Body of pancreas (tissue), 4 donors: Measurements from ENCODE around the gene SRPX2. TPM values are rescaled to one million over a fixed set of nuclear protein-coding genes. Genes with fewer than 3 reads are reported as not detected.

Experiments used
- ATAC-seq: fragments of 150-250 bp; one replicate; pipeline ENCODE4 v1.9.1; 2016
- DNase-seq, 4 donors: peaks; one replicate each; pipeline ENCODE4 v3.0.0-alpha.2; 2019
- H3K27ac ChIP-seq, 4 donors: fragments of 200-600 bp; sonication (generic); 1 replicate in 3 of 4; 2 replicates in 1 of 4; pipeline versions ENCODE4 v1.5.1 to v1.6.1; 2016 to 2019; ENCODE audit warnings: mild to moderate bottlenecking in 1 of 4, mixed read lengths in 1 of 4, moderate library complexity in 1 of 4
- H3K27me3 ChIP-seq, 2 donors: fragments of 200-600 bp; sonication (generic); one replicate each; pipeline ENCODE4 v1.6.0; 2016; ENCODE audit warnings: mild to moderate bottlenecking in 1 of 2
- H3K36me3 ChIP-seq, 2 donors: fragments of 200-600 bp; sonication (generic); replicated peaks in 1 of 2; 2 replicates each; pipeline ENCODE4 v1.5.1; 2016; ENCODE audit warnings: low read depth in 2 of 2; ENCODE audit not compliant: insufficient read depth in 1 of 2
- H3K4me1 ChIP-seq: fragments of 200-600 bp; sonication (generic); one replicate; pipeline ENCODE4 v1.6.0; 2016
- H3K4me3 ChIP-seq, 2 donors: fragments of 200-600 bp; sonication (generic); 1 replicate in 1 of 2; 2 replicates in 1 of 2; pipeline ENCODE4 v1.5.1; 2016 to 2019
- H3K9me3 ChIP-seq, 3 donors: fragments of 200-600 bp; sonication (generic); 1 replicate in 2 of 3; 2 replicates in 1 of 3; pipeline ENCODE4 v1.5.1; 2016
- CTCF ChIP-seq, 7 experiments: fragments of 450-650 bp in 4 of 7; fragments of 200-600 bp in 3 of 7; sonication (generic) in 3 of 7; IDR thresholded peaks; one replicate each; pipeline ENCODE4 v1.5.1; 2016 to 2019; ENCODE audit warnings: antibody characterized with exemption in 7 of 7
- POLR2A ChIP-seq, 3 donors: fragments of 450-650 bp; IDR thresholded peaks; one replicate each; pipeline ENCODE4 v1.6.1; 2016; ENCODE audit warnings: antibody characterized with exemption in 3 of 3, mild to moderate bottlenecking in 2 of 3
- WGBS, 2 donors: methylation state at CpG; one replicate each; pipeline ENCODE4 v1.1.5; 2017; 5-methylcytosine and 5-hydroxymethylcytosine counted together
- intact Hi-C: fragments of 100-400 bp; cut with DNase I; formaldehyde crosslinking; loops from one replicate; pipeline ENCODE4 v1.15.1; 2023
- total RNA-seq, 2 donors: library from RNA; depleted of rRNA; stranded (reverse); fragments of >200 nt; gene quantifications; one replicate each; pipeline ENCODE4 v1.1.0, GENCODE V29; 2016

Gene SRPX2
- total RNA-seq, 2 donors from 2014 or later: 8.6 to 15.5 TPM

- no peak for TF ChIP-seq CTCF (IDR thresholded peaks at IDR 0.05)
- DNase-seq (no peak), ATAC-seq (no peak)
- no peaks in the 10 kb centered on the region for H3K4me1 ChIP-seq
- no peak overlapping the region for H3K27ac ChIP-seq
- H3K36me3 ChIP-seq: no peaks in the 10 kb centered on the region
- intact Hi-C loops: no loop called here
- H3K27me3 ChIP-seq: no peaks in the 10 kb centered on the region
- H3K9me3 ChIP-seq: no peaks in the 10 kb centered on the region
- no peak overlapping the region for H3K4me3 ChIP-seq
Observed at GRCh38 chrX:100698551-100698950, 54.6 kb downstream of the SRPX2 start.

GRCh38 chrX:100700809-100701208, 56.8 kb downstream of the SRPX2 start:
- no peak overlapping the region for H3K27ac ChIP-seq
- ATAC-seq: no peak
- H3K36me3 ChIP-seq: no peaks in the 10 kb centered on the region
- WGBS, 2 donors: 100% methylated on average over 1 of the region's 1 CpG
- no peak overlapping the region for H3K4me3 ChIP-seq
- intact Hi-C loops: no loop called here
- H3K4me1 ChIP-seq: no peaks in the 10 kb centered on the region
- no peak for DNase-seq
- no peaks in the 10 kb centered on the region for H3K9me3 ChIP-seq
- TF ChIP-seq CTCF (IDR thresholded peaks at IDR 0.05): no peak
- TF ChIP-seq POLR2A (IDR thresholded peaks at IDR 0.05): no peak
- H3K27me3 ChIP-seq: no peaks in the 10 kb centered on the region

- intact Hi-C loops: no loop called here
- H3K27ac ChIP-seq: no peak overlapping the region
- H3K36me3 ChIP-seq: no peaks in the 10 kb centered on the region
- no peak overlapping the region for H3K4me3 ChIP-seq
- no peaks in the 10 kb centered on the region for H3K4me1 ChIP-seq
- no peak for TF ChIP-seq CTCF (IDR thresholded peaks at IDR 0.05)
- TF ChIP-seq POLR2A (IDR thresholded peaks at IDR 0.05): no peak
- 55 to 59% methylated on average over 3 of the region's 3 CpGs for WGBS, 2 donors
- DNase-seq: no peak
- no peak for ATAC-seq
- no peaks in the 10 kb centered on the region for H3K9me3 ChIP-seq
- no peaks in the 10 kb centered on the region for H3K27me3 ChIP-seq
Observed at GRCh38 chrX:100704581-100705203, 60.7 kb downstream of the SRPX2 start.

- WGBS, 2 donors: 43% methylated on average over 3 of the region's 3 CpGs; no CpG with 5 or more reads in 1 of the 2 donors
Observed at GRCh38 chrX:100710816-100711215, 66.8 kb downstream of the SRPX2 start.

More at GRCh38 chrX:100710816-100711215, 66.8 kb downstream of the SRPX2 start:
- H3K27ac ChIP-seq: no peak overlapping the region
- TF ChIP-seq CTCF (IDR thresholded peaks at IDR 0.05): no peak
- TF ChIP-seq POLR2A (IDR thresholded peaks at IDR 0.05): no peak
- DNase-seq (no peak), ATAC-seq (no peak)
- intact Hi-C loops: no loop called here
- H3K27me3 ChIP-seq: no peaks in the 10 kb centered on the region
- no peak overlapping the region for H3K4me3 ChIP-seq
- H3K36me3 ChIP-seq: no peaks in the 10 kb centered on the region
- no peaks in the 10 kb centered on the region for H3K9me3 ChIP-seq
- no peaks in the 10 kb centered on the region for H3K4me1 ChIP-seq
